Muscle layer of duodenum (tissue), 2 donors: ENCODE results near the gene FANCD2.
"Not testable (repeated sequence)": the region's sequence is repeated elsewhere in the genome, so short reads cannot be mapped to it uniquely, and the experiment has no call there.

ENCODE experiments used
- H3K27ac ChIP-seq: one replicate; pipeline ENCODE4 v1.7.0; 2013; ENCODE audit warnings: mild to moderate bottlenecking, low read length
- H3K27me3 ChIP-seq: one replicate; pipeline ENCODE4 v1.7.0; 2013; ENCODE audit warnings: low read depth, mild to moderate bottlenecking, control low read depth, low read length
- H3K36me3 ChIP-seq, 2 donors: one replicate each; pipeline ENCODE4 v1.7.0; 2013; ENCODE audit warnings: low read length in 2 of 2, control low read depth in 1 of 2, mild to moderate bottlenecking in 1 of 2; ENCODE audit not compliant: insufficient read depth in 2 of 2, control insufficient read depth in 1 of 2
- H3K4me1 ChIP-seq, 2 donors: one replicate each; pipeline ENCODE4 v1.7.0; 2013; ENCODE audit warnings: low read length in 2 of 2, mild to moderate bottlenecking in 2 of 2, control low read depth in 1 of 2, moderate library complexity in 1 of 2; ENCODE audit not compliant: insufficient read depth in 2 of 2, control insufficient read depth in 1 of 2
- H3K4me3 ChIP-seq, 2 donors: one replicate each; pipeline ENCODE4 v1.7.0; 2013; ENCODE audit warnings: low read length in 2 of 2, low read depth in 1 of 2, mild to moderate bottlenecking in 1 of 2
- H3K9me3 ChIP-seq, 2 donors: one replicate each; pipeline ENCODE4 v1.7.0; 2013; ENCODE audit warnings: low read length in 2 of 2, control low read depth in 1 of 2, mild to moderate bottlenecking in 1 of 2; ENCODE audit not compliant: control insufficient read depth in 1 of 2
- donor health status: healthy.

Gene FANCD2

DNA sequence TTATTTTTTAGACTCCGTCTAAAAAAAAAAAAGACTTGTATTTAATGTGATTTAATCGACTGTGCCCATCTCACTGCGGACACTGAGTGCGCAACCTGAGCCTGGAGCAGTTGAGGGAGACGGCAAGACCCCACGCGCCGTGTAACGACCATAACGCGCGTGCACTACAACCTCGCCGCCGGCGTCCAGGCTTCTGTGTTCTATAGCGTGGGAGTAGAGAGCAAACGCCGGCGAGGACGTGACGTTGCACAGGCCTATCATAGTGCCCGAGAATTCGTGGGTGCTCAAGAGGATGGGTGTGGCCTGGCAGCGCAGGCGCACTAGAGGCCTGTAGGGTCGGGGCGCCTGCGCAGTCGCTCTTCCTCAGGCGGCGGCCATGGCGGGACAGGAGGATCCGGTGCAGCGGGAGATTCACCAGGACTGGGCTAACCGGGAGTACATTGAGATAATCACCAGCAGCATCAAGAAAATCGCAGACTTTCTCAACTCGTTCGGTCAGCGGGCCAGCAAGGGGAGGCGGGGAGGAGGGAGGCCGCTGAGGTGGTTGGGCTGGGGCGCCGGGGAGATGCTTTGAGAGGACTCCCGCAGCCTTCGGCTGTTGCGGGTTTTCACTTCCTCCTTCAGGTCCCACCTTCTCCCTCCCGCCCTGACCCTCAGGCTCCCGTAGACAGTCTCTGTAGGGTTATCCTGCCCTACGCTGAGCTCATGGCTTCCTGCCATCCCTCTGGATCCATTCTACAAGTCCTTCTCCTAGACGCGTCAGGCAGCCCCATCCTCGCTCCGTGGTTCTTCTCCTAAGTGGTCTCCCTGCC lies 89.3 kb downstream of the FANCD2 start, which contains the start of gene BRK1:
TSS of gene BRK1 (plus strand) at position 350 of the 812 bp plus-strand sequence. CDS start at position 377, 27 bp downstream.
- H3K9me3 ChIP-seq: no peaks in the 10 kb centered on the region
- peak within 1 kb of the TSS; percentile 79 for H3K27ac ChIP-seq
- H3K4me1 ChIP-seq: peaks cover 4 to 26% of the 10 kb centered on the region in 2 donors
- H3K4me3 ChIP-seq: peak within 1 kb of the TSS; percentile 98 to 100
- H3K36me3 ChIP-seq: peaks cover 6 to 8% of the 10 kb centered on the region in 2 donors
- H3K27me3 ChIP-seq: no peaks in the 10 kb centered on the region

DNA sequence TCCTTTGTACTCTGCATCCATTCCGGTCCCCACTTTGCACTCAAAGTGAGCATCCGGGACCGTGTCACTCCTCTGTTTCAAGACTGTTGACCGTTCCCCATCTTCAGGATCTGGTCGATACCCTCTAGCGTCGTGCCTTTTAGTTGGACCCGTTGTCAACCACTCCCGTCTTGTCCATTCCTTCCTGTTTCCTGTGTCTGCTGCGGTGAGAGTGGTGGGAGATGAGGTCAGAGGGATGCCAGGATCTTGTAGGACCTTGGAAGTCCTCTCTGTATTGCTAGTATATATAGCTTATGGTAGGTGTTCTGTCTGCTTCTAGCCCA lies 89.9 kb downstream of the FANCD2 start:
- Histone ChIP-seq H3K4me1 (peaks cover 4 to 26% of the 10 kb centered on the region in 2 donors), H3K36me3 (peaks cover 6 to 11% of the 10 kb centered on the region in 2 donors), H3K9me3 (no peaks in the 10 kb centered on the region), H3K27ac (peak overlapping the region; percentile 79), H3K27me3 (no peaks in the 10 kb centered on the region), H3K4me3 (peak overlapping the region; percentile 98 to 100)

DNA sequence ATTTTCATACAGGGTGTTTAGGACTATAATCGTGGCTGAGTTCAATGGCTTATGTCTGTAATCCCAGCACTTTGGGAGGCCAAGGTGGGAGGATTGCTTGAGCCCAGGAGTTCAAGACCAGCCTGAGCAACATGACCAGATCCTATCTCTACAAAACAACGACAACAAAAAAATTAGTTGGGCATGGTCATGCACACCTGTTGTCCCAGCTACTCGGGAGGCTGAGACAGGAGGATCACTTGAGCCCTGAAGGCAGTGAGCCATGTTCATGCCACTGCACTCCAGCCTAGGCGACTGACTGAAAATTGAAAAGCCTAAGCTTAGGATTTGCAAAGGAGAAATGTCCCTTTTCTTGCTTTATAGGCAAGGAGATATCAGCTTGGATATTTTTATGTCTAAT lies 90.7 kb downstream of the FANCD2 start:
- H3K27me3 ChIP-seq: no peaks in the 10 kb centered on the region
- H3K4me1 ChIP-seq: peaks cover 4 to 26% of the 10 kb centered on the region in 2 donors
- H3K4me3 ChIP-seq: peak overlapping the region in 1 of 2 donors; percentile 98
- H3K27ac ChIP-seq: no peak overlapping the region
- H3K36me3 ChIP-seq: peaks cover 6 to 11% of the 10 kb centered on the region in 2 donors
- H3K9me3 ChIP-seq: no peaks in the 10 kb centered on the region

DNA sequence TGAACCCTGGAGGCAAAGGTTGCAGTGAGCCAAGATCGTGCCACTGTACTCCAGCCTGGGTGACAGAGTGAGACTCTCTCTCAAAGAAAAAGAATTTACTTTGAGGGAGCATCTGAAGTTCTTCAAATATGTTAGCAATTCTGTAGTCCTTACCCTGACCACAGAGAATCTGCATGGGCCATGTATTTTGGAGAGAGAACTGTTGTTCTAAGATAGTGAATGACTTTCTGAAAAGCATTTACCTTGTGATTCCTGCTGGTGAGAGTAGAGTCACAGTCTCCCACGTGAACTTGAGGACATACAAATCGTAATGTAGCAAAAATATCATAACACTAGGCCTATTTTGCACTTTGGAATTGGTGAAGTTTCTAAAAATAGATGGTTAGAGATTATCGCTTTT lies 93.1 kb downstream of the FANCD2 start:
- peaks cover 4 to 26% of the 10 kb centered on the region in 2 donors for H3K4me1 ChIP-seq
- no peak overlapping the region for H3K27ac ChIP-seq
- H3K36me3 ChIP-seq: peaks cover 6 to 12% of the 10 kb centered on the region in 2 donors
- H3K27me3 ChIP-seq: no peaks in the 10 kb centered on the region
- no peaks in the 10 kb centered on the region for H3K9me3 ChIP-seq
- no peak overlapping the region for H3K4me3 ChIP-seq

DNA sequence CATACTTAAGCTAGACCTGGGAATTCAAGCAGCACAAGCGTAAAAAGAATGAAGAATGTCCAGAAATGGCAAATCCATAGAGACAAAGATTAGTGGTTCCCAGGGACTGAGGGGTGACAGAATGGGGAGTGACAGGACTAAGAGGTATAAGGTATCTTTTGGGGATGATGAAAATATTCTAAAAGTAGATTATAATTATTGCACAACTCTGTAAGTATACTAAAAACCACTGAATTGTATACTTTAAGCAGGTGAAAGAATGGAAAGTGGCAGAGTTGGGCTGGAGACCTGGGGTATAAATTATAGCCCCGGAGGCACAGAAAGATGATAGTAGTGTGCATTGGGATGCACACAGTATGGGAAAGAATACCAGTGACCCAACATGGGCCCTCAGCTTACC lies 94.8 kb downstream of the FANCD2 start:
- Histone ChIP-seq H3K36me3 (peaks cover 12 to 27% of the 10 kb centered on the region in 2 donors), H3K27me3 (no peaks in the 10 kb centered on the region), H3K4me3 (no peak overlapping the region), H3K9me3 (no peaks in the 10 kb centered on the region), H3K27ac (no peak overlapping the region), H3K4me1 (peaks cover 4 to 26% of the 10 kb centered on the region in 2 donors)

DNA sequence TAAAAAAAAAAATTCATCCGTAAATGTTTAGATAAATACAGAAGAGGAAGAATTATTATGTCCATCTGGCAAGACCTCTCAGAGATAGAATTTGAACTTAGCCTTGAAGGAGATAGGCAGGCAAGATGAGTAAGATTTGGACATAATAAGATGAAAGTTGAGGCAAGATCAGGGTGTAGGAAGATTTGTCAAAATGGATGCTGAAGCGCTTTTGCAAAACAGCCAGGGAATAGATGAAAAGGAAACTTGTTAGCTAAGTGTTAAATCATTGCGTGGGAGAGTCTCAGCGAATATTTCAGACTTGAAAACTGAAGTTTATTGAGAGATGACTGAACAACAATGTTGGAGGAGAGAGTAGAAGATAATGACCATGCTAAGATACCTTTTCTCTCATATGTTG lies 96.5 kb downstream of the FANCD2 start:
- H3K4me1 ChIP-seq: peaks cover 0 to 9% of the 10 kb centered on the region in 2 donors
- H3K27ac ChIP-seq: no peak overlapping the region
- H3K36me3 ChIP-seq: peaks cover 26 to 41% of the 10 kb centered on the region in 2 donors
- no peak overlapping the region for H3K4me3 ChIP-seq
- no peaks in the 10 kb centered on the region for H3K27me3 ChIP-seq
- no peaks in the 10 kb centered on the region for H3K9me3 ChIP-seq

DNA sequence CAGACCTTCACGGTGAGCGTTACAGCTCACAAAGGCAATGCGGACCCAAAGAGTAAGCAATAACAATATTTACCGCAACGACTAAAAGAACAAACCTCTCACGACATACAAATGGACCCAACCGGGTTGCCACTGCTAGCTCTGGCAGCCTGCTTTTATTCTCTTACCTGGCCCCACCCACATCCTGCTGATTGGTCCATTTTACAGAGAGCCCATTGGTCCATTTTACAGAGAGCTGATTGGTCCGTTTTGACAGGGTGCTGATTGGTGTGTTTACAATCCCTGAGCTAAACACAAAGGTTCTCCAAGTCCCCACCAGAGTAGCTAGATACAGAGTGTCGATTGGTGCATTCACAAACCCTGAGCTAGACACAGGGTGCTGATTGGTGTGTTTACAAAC lies 109.6 kb downstream of the FANCD2 start:
- not testable (repeated sequence) for H3K9me3 ChIP-seq, H3K36me3 ChIP-seq, H3K27me3 ChIP-seq, H3K27ac ChIP-seq, H3K4me3 ChIP-seq, H3K4me1 ChIP-seq

DNA sequence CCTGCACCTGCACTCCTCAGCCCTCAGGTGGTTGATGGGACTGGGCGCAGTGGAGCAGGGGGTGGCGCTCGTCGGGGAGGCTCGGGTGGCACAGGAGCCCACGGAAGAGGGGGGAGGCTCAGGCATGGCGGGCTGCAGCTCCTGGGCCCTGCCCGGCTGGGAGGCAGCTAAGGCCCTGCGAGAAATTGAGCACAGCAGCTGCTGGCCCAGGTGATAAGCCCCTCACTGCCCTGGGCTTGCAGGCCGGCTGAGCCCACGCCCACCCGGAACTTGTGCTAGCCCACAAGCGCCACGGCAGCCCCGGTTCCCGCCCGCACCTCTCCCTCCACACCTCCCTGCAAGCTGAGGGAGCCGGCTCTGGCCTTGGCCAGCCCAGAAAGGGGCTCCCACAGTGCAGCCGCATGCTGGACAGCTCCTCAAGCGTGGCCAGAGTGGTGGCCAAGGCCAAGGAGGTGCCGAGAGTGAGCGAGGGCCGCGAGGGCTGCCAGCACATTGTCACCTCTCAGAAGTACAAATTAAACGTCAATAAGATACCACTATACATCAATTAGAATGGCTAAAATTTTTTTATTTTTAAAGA lies 110.3 kb downstream of the FANCD2 start:
- Histone ChIP-seq H3K9me3 (no peaks in the 10 kb centered on the region), H3K36me3 (no peaks in the 10 kb centered on the region), H3K27me3 (no peaks in the 10 kb centered on the region), H3K4me3 (no peak overlapping the region), H3K27ac (no peak overlapping the region), H3K4me1 (no peaks in the 10 kb centered on the region)

DNA sequence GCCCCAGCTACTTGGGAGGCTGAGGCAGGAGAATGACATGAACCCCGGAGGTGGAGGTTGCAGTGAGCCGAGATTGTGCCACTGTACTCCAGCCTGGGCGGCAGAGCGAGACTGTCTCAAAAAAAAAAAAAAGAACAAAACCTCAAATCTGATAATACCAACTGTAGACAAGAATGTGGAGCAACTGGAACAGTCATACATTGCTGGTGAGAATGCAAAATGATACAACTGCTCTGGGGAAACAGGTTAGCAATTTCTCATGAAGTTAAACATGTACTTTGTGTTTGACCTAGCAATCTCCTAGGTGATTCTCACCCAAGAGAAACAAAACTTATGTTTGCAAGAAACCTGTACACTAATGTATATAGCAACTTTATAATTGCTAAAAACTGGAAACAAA lies 110.9 kb downstream of the FANCD2 start:
- Histone ChIP-seq H3K4me1 (no peaks in the 10 kb centered on the region), H3K4me3 (no peak overlapping the region), H3K27ac (no peak overlapping the region), H3K36me3 (no peaks in the 10 kb centered on the region), H3K9me3 (no peaks in the 10 kb centered on the region), H3K27me3 (no peaks in the 10 kb centered on the region)

DNA sequence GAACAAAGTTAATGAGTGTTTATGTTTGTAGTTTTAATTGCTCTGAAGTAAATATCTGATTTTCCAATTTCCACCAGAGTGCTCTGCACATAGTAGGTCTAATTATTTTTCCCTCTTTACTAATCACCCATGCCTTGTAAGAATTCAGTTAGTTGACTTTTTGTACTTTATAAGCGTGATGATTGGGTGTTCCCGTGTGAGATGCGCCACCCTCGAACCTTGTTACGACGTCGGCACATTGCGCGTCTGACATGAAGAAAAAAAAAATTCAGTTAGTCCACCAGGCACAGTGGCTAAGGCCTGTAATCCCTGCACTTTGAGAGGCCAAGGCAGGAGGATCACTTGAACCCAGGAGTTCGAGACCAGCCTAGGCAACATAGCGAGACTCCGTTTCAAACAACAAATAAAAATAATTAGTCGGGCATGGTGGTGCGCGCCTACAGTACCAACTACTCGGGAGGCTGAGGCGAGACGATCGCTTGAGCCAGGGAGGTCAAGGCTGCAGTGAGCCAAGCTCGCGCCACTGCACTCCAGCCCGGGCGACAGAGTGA lies 114.8 kb downstream of the FANCD2 start:
- no peaks in the 10 kb centered on the region for H3K9me3 ChIP-seq
- no peak overlapping the region for H3K27ac ChIP-seq
- H3K27me3 ChIP-seq: no peaks in the 10 kb centered on the region
- H3K4me1 ChIP-seq: peaks cover 7 to 20% of the 10 kb centered on the region in 2 donors
- peak overlapping the region in 1 of 2 donors; percentile 70 for H3K4me3 ChIP-seq
- no peaks in the 10 kb centered on the region for H3K36me3 ChIP-seq

DNA sequence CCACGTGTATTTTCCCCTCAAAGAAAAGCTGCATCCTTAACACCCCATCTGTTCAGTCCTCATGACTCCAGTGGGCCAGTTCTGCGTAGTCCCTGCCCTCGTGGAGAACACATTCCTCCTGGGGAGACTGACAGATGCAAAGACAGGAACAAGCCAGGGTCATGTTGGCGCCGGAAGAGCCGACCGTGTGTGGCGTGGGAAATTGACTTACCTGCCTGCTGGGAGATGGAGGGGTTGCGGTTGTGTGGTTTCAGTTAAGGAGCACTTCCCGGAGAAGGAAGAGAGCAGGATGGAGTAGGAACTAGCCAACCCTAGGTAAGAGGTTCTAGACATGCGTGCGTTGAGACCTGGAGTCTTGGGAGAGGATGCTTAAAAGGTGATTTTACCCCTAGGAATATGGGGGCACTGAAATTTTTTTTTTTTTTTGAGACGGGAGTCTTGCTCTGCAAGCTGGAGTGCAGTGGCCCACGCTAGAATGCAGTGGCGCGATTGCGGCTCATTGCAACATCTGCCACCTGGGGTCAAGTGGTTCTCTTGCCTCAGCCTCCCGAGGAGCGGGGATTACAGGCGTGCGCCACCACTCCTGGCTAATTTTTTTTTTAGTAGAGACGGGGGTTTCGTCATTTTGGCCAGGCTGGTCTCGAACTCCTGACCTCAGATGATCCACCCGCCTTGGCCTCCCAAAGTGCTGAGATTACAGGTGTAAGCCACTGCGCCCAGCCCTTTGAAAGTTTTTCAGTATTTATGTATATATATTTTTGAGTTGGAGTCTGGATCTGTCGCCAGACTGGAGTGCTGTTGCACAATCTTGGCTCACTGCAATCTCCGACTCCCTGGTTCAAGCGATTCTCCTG lies 116.7 kb downstream of the FANCD2 start:
- Histone ChIP-seq H3K27ac (no peak overlapping the region), H3K4me1 (peaks cover 7 to 20% of the 10 kb centered on the region in 2 donors), H3K27me3 (no peaks in the 10 kb centered on the region), H3K4me3 (peak overlapping the region; percentile 70 to 71), H3K36me3 (peaks cover 0 to 6% of the 10 kb centered on the region in 2 donors), H3K9me3 (no peaks in the 10 kb centered on the region)
